GM19351 (cell line): ENCODE measurements around the gene TNS4.
A peak's percentile ranks its signal among the peaks of the same experiment; 100 is the strongest.

Experiments used
- ATAC-seq: cut with Tn5 transposase; IDR thresholded peaks from one replicate; pipeline ENCODE4 v1.9.1; 2021; ENCODE audit warnings: mild to moderate bottlenecking, moderate library complexity; ENCODE audit not compliant: unreplicated experiment

Gene TNS4

DNA sequence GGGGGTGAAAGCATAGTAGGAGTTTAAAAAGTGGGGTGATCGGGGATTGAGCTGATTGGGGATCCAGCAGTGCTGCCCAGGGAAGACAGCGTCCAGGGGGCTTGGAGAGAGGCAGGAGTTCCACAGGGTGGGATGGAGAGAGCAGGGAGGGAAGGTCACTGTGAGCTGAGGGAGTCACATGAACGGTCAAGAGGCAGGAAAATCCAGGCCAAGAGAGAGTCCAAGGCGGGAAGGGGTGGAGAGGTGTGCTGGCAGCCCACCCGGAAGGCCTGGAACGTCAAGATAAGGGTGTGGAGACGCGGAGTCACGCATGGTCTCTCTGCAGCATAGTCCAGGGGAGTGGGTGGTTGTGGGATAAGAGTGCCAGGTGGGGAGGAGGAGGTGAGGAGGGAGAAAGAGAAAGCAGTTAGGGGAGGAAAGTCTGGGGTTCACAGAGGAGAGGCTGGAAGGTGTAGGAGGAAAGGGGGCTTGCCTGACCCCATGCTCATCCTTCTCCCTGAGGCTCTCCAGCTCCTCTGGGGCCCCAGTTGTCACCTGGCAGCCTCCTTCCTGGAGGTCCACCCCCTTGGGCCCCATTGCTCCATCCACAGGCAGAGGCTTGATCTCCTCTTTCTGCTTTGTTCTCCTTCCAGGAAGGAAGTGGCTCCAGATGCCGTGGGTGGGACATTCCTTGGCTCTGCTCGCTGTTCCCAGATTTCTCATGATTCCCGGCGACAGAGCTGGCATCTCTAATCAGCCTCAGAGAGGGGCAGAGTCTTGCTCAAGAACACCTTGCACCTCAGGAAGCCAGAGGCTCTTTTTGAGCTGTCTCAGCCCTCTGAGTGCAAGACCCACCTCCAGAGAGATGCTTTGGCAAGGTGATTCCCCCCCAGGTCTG lies 35.1 kb upstream of the TNS4 start:
- ATAC-seq: no peak

DNA sequence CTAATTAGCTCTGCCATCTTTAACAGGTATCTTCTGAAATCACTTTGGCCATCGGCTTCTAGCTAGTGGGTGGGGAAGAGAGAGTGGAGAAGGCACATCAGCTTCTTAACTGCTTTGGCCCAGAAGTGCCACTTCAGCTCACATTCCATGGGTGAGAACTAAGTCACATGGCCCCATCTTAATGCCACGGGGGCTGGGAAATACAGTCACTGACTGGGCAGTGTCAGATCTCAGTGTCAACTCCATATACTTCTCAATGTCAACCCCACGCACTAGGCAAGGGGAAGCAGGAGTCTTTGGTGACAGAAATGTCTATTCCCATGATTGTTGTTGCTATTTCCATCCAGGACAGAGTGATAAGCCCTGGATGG lies 34.5 kb upstream of the TNS4 start:
- ATAC-seq: no peak

DNA sequence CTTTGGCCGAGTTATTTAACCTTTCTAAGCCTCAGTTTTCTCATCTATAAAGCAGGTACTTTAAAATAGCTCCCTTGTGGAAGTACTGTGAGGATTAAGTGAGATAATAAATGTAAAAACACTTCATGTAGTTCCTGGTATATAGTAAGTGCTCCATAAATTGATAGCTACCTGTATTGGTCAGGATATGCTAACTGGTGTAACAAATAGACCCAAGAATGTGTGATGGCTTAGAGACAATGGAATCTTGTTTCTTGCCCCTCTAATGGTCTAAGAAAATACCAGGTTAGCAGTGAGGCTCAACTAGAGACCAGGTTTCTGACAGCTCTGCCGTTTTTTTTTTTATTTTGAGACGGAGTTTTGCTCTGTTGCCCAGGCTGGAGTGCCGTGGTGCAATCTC lies 34.0 kb upstream of the TNS4 start:
- ATAC-seq: no peak

DNA sequence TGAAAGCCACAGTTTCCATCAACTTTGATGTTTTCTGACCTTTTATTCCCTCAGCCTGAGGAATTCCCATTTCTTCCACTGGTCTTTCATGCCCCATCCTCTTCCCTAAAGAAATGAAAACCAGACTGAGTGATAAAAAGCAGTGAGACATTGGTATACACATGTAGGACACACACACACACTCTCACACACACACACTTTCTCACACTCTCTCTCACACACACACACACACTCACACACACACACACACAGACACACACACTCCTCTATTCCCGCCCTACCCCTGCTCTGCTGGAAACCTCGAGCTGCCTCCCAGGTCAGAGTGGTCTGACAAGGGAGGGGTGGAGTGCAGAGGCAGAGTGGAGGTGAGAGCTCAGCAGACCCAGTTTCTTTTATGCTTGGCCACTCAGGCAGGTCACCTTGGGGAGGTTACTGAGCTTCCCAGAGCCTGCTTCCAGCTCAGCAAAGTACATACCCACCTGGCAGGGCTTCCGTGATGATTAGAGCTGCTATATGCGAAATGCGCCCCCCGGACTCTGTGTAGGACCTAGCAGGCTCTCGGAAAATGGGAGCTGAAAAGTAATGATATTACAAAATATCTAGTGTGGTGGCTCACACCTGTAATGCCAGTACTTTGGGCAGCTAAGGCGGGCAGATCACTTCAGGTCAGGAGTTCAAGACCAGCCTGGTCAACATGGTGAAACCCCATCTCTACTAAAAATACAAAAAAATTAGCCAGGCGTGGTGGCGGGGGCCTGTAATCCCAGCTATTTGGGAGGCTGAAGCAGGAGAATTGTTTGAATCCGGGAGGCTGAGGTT lies 33.2 kb upstream of the TNS4 start:
- no peak for ATAC-seq

DNA sequence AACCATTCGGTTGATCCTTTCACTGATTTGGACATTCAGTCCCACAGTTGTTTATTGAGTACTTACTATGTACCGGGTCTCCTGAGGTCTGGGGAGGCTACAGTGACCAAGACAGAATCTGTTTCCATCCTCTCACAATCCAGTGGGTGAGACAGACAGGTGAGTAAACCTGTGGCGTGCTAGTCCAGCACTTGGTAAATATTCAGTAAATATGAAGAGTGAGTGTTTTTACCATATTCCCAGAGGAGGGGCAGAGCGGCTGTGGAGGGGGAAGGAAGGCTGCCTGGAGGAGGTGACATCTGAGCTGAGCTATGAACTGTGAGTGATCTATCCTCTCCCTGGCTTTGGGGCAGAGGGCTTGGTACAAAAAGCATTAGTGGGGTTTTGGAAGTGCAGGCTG lies 32.5 kb upstream of the TNS4 start:
- ATAC-seq: no peak

DNA sequence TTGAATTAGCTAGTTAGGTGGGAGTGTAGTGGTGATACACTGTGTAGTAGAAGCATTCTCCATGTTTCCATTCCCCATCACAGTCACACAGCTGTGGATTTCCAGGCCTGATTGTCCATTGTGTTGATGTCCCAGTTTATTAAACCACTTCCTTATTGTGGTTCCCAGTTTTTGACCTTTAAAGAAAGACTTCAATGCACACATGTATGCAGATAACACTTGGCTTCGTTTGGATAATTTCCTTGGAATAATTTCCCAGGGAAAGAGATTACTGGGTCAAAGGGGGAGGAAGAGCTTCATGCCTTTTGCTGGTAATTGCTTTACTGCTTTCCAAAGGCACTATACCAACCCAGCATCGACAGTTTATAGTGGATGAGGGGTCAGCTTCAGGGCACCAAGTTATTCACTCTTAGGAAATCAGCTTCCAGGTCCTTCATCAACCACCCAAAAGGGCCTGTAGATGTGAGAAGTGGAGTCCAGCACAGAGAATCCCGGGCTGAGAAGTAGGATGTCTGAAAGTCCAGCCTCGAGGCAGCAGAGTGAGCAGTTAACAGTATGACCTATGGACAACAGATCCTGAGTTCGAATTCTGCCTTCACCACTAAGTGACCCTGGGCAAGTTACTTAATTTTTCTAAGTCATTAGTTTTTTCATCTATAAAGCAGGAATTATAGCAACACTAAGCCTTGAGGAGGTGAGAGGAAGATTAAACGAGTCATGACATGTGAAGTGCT lies 31.3 kb upstream of the TNS4 start:
- no peak for ATAC-seq

DNA sequence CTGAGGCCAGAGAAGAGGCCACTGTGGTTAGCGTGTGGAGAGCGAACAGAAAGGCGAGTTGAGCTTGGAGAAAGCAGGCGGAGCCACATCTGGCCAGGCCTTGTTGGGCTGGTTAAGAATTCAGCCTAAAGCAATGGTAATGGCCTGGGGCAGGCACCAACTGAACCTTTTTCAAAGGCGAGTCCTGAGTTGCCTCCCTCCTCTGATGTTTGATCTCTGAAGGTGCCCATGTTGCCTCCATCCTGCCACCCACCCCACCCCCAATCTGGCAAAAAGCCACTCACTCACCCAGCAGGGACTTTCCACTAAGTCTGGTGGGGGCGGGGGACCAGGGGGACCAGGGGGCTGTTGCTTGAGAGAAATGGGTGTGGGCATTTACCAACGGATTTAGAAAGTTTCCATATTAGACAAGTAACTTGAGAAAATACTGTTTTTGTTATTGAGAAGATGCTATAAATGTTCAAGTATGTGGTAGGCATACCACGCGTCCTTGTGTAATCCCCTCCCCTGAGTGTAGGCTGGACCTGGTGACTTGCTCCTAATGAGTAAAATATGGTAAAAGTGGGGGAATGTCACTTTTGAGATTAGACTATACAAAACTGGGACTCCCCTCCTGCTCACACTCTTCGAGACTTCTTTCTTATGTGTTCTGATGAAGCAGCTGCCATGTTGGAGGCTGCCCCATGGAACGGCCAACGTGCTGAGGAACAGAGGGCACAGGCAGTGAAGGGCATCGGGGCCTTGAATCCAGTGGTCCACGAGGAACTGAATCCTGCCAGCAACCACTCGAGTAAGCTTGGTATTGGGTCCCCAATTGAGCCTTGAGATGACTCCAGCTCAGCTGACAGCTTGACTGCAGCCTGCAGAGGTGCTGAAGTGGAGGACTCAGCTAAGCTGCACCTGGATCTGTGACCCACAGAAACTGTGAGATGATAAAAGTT lies 29.9 kb upstream of the TNS4 start:
- ATAC-seq: peak; percentile 47

DNA sequence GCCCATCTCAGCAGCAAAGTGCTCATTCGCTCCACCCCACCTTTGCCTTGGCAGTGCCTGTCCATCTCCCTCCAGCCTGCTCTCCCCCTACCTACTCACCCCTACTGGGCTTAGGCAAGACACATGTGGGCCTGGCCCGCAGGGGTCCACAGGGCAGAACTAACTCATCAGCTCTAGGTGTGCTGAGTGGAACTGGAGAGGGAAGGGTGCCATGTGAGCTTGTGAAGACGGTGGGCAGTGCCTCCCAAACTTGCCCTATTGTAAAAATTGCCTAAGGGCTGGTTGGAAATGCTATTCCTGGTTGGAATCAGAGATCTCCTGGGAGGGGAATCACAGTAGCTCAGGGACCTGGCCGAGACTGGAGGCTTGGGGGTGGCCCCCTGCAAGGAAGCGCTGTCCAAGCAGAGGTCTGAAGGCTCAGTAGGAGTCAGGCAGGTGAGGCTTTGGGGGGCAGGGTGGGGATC lies 29.1 kb upstream of the TNS4 start:
- ATAC-seq: no peak

DNA sequence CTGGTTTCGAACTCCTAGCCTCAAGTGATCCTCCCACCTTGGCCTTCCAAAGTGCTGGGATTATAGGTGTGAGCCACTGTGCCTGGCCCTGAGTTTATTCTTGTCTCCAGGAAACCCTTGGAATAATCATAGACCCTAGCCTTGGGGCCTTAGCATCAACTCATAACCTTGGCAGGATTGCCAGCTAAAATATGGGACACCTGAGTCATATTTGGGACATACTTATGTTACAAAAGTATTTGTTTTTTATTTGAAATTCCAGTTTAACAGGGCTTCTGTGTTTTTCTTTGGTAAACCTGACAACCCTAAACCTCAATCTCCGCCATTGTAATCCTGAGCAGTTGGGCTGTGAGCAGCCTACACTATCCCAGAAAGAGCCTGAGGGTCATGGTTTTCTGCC lies 28.6 kb upstream of the TNS4 start:
- no peak for ATAC-seq

DNA sequence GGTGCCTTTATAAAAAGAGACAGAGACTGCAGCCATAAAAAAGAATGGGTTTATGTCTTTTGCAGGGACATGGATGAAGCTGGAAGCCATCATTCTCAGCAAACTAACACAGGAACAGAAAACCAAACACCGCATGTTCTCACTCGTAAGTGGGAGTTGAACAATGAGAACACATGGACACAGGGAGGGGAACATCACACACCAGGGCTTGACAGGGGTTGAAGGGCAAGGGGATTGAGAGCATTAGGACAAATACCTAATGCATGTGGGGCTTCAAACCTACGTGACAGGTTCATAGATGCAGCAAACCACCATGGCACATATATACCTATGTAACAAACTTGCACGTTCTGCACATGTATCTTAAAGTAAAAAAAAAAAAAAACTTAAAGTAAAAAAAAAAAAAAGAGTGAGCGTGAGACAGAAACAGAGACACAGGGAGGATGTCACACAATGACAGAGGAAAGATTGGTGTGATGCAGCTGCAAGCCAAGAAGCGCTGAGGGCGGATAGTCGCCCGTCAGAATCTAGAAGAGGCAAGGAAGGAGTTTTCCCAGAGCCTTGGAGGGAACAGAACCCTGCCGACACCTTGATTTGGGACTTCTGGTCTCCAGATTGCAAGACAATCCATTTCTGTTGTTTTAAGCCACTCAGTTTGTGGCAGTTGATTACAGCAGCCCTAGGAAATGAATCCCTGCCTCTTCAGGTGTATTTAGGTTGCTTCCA lies 27.4 kb upstream of the TNS4 start:
- ATAC-seq: no peak

DNA sequence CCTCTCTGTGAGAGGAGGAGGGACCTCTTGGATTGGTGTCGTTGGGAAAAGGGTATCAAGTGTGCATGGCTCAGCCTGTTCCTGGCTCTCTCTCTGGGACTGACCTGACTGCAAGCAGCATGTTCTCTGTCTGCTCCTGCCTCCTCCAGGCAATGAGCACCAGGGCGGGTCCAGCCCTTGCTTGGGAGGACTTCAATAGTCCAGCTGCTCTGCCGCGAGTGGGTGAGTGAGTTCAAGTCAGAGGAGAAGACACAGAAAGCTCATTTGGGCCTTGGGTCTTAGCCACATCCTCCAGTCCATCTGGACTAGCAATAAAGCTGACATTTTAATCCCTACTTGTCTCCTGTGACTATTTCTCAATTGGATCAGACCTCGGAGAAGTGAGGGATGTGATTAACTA lies 25.2 kb upstream of the TNS4 start:
- ATAC-seq: no peak

DNA sequence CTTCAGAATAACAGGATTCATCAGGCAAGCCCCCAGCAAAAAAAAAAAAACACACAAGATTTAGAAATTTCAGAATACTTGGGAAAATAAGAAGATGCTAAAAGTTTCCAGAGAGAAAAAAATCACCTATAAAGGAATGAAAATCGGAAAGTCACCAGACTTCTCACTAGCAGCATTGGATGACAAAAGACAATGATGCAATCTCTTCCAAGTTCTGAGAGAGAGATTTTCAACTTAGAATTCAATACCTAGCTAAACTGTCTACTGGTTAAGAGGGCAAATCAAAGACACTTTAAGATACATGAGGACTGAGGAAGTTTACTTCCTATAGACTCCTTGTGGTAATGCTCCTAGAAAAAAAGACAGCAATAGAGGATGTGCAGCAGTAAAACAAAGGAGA lies 23.9 kb upstream of the TNS4 start:
- ATAC-seq: no peak

DNA sequence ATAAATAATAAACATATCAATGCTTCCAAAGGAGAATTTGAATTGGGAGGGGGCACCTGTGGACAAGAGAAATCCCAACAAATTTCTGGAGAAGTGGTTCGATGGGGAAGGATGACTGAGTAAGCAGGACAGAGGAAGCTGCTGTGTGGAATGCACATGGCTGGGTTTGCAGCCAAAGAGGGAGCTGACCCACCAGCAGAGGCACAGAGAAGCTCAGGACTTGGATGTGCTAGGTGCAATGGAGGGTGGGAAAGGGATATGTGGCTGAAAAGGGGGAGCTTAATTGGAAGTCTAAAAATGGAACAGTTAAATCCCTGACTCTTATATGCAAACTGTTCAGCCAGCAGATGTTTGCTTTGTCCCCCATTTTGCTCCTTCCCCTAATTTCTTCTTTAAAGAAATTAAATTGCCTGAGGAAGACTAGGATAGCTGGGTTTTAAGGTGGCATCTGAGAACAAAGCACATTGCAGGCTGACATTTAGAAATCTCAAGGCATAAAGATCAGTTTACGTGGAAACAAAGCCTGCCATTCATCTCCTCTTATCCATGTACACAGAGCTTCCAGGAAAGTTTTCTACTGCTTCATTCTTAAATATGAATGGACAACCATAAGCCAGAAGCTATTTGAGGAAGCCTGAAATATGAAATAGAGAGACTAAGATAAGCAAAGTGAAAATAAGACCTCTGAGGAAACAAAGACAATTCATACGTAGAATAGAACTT lies 23.0 kb upstream of the TNS4 start:
- ATAC-seq: no peak

DNA sequence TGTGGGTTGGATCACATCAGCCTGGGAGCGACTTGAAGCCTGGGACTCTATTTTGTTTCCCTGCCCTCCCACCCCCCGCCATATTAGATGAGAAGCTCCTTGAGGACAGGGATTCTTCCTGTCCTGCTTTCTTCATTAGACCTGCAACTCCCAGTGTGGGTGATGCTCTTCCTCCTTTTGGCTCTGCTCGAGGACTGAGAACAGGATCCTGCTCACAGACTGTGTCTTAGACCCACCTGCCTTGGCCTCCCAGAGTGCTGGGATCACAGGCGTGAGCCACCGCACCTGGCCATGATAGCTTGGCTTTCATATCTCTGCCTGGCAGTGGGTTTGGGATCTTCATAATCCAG lies 21.5 kb upstream of the TNS4 start:
- no peak for ATAC-seq

DNA sequence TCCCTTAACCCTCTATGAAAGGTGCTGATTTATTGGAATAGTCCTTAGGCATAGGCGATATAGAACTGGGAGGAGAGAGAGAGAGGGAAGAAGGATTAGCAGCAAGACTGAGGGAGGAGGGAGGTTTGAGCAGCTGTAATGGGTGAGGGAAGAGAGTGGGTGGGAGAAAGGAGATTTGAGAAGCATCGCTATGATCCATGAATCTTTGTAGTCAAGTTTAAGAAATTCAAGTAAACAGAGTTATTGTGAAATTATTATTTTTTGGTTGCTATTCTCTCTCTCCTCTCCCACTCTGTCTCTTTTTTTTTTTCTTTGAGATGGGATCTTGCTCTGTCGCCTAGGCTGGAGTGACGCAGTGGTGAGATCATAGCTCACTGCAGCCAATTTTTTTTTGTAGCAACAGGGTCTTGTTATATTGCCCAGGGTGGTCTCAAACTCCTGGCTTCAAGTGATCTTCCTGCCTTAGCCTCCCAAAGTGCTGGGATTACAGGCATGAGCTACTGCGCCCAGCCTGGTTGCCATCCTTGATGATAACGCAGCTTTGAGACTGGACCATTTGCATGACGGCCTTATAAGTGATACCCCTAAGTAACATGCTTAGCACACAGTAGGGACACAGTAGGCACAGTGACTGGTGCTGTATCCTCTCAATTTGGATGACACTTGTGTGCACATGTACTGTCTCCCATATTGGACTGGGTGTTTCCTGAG lies 21.0 kb upstream of the TNS4 start:
- ATAC-seq: no peak

DNA sequence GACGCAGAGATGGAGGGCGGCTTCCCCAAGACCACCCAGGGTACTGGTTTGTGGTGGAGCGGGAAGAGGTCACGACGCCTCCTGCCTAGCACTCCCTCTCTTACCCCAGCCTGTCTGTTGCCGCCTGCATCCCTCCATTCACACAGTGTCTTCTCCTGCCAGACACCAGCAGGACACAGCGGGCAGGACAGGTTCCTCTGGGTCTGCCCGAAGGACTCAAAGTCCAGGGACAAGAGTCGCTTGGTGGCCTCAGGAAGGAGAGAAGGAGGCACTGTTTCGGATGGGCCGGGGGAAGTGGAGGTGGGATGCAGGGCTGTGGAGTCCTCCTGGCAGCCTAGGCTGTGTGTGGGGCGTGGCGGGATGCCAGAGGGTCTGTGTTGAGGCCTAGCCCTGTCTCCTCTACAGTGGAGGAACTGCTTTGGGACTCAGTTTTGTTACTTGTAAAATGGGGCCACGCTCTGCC lies 19.6 kb upstream of the TNS4 start:
- ATAC-seq: no peak

DNA sequence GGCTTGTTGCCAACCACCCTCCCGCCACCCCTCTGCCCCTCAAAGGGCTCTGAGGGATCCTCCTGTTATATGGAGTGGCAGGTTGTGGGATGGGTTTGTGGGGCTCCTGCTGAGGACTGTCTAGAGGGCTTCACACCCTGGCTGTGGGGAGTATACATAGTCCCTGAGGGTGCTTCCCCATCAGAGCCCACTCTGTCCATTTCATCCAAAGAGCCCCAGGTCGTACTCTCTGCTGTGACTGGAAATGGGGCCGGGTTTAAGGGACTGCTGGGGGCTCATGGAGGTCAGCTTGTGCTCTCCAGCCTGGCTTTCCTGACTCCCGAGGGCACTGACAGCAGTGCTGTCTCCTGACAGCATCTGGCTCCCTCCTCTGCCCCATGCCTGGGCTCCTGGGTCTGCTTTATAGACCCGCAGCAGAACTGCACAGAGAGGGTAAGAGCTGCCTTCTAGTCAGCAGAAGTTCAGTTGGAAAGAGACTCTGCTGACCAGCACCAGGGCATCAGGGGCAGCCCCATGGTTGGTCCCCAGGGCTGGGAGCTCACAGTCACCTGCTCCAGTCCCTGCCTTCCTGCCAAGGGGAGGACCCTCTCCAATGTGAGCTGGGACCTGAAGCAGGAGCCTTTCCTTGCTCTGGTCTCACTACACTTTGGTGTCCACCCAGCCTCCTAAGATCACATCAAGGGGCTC lies 17.8 kb upstream of the TNS4 start:
- ATAC-seq: no peak
